CD4-positive, alpha-beta T cell treated with Interleukin-6 at 100 ng/mL for 8 hours (primary cell): ENCODE results near the gene SPART.
"Not testable (repeated sequence)": the region's sequence is repeated elsewhere in the genome, so short reads cannot be mapped to it uniquely, and the experiment has no call there.

Experiments used
- DNase-seq: peaks from one replicate; pipeline ENCODE4 v3.0.0-alpha.2; 2020; ENCODE audit warnings: mixed read lengths, low spot score

SPART gene

GRCh38 chr13:36319793-36320192, 26.4 kb downstream of the SPART start:
- DNase-seq: not testable (repeated sequence)

GRCh38 chr13:36313047-36313969, 32.9 kb downstream of the SPART start:
- no peak for DNase-seq

GRCh38 chr13:36310417-36311108, 35.6 kb downstream of the SPART start:
- DNase-seq: no peak

GRCh38 chr13:36302289-36302688, 43.9 kb downstream of the SPART start:
- no peak for DNase-seq

GRCh38 chr13:36299469-36299868, 46.7 kb downstream of the SPART start:
- DNase-seq: not testable (repeated sequence)

GRCh38 chr13:36298535-36299068, 47.6 kb downstream of the SPART start:
- no peak for DNase-seq

- DNase-seq: peak; percentile 38
These were observed 48.5 kb downstream of the SPART start, which contains the start of gene CCDC169 for GRCh38 chr13:36297366-36298338. TSS of gene CCDC169 (minus strand) at chr13:36297814. CDS start at chr13:36297719, 95 bp downstream.

GRCh38 chr13:36294096-36294495, 52.1 kb downstream of the SPART start:
- no peak for DNase-seq

- no peak for DNase-seq
These were observed 52.7 kb downstream of the SPART start for GRCh38 chr13:36293497-36293896.

- no peak for DNase-seq
These were observed 57.3 kb downstream of the SPART start for GRCh38 chr13:36288794-36289391.

- DNase-seq: no peak
These were observed 60.2 kb downstream of the SPART start for GRCh38 chr13:36286006-36286405.

GRCh38 chr13:36282821-36283432, 63.3 kb downstream of the SPART start:
- no peak for DNase-seq

- DNase-seq: no peak
These were observed 70.8 kb downstream of the SPART start for GRCh38 chr13:36275190-36276002.

- DNase-seq: no peak
These were observed 72.8 kb downstream of the SPART start for GRCh38 chr13:36273431-36273830.

- DNase-seq: no peak
These were observed 84.2 kb downstream of the SPART start for GRCh38 chr13:36261976-36262375.

- no peak for DNase-seq
These were observed 85.2 kb downstream of the SPART start for GRCh38 chr13:36261011-36261410.

- DNase-seq: no peak
These were observed 86.6 kb downstream of the SPART start for GRCh38 chr13:36259361-36260137.

- no peak for DNase-seq
These were observed 87.4 kb downstream of the SPART start for GRCh38 chr13:36258831-36259230.
